GM19328 (cell line): ENCODE data around the gene RETREG2.

Experiments used
- ATAC-seq: cut with Tn5 transposase; IDR thresholded peaks from one replicate; pipeline ENCODE4 v1.9.1; 2021; ENCODE audit warnings: mild to moderate bottlenecking, moderate library complexity; ENCODE audit not compliant: unreplicated experiment

RETREG2 gene

DNA sequence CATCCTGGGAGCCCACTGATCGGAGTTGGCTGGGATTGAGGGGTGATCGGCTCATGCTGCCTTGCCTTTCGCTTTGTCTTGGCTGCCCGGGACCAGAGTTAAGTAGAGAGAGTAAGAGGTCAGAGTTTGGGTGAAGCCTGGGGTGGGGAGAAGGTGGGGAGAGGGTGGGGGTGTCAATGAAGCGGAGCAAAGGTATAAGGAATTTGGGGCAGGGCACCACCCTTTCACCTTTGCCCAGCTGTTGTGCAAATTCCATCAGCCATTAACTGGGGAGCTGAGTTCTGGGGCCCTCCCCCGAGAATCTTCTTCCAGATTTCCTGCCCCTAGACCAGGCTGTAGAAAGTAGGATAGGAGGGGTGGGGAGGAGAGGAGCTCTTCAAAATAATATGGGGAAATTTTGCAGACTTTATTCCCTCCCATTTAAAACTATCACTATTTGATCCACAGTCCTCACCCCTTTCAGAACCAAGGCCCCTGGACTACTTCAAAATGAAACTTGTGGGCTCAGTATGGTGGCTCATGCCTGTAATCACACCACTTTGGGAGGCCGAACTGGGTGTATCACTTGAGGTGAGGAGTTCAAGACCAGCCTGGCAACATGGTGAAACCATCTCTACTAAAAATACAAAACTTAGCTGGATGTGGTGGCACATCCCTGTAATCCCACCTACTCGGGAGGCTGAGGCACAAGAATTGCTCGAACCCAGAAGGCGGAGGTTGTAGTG lies 8.0 kb upstream of the RETREG2 start, which contains the start of gene SLC23A3:
Gene SLC23A3, minus strand, starts transcription at position 100 of the 725 bp plus-strand sequence. Its CDS starts 45 bp downstream, at position 55.
- no peak for ATAC-seq

DNA sequence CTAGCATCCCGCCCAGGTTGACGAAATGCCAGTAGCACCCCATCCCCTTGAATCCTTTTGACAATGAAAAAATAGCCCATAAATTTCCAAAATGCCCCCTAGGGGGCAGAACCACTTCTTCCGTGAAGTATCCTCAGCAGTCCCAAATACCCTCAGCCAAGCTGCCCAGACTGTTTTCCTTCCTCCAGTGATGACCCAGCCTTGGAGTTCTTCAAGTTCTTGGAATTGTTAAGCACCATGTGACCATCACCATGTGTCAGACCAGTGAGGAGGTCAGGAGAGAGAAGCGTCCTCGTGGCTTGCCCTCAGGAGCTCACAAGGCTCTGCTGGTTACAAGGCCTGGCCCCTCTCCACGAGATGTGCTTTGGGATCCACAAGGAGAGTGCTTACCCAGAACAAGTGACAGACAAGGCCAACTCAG lies 6.8 kb upstream of the RETREG2 start:
- ATAC-seq, result no peak

DNA sequence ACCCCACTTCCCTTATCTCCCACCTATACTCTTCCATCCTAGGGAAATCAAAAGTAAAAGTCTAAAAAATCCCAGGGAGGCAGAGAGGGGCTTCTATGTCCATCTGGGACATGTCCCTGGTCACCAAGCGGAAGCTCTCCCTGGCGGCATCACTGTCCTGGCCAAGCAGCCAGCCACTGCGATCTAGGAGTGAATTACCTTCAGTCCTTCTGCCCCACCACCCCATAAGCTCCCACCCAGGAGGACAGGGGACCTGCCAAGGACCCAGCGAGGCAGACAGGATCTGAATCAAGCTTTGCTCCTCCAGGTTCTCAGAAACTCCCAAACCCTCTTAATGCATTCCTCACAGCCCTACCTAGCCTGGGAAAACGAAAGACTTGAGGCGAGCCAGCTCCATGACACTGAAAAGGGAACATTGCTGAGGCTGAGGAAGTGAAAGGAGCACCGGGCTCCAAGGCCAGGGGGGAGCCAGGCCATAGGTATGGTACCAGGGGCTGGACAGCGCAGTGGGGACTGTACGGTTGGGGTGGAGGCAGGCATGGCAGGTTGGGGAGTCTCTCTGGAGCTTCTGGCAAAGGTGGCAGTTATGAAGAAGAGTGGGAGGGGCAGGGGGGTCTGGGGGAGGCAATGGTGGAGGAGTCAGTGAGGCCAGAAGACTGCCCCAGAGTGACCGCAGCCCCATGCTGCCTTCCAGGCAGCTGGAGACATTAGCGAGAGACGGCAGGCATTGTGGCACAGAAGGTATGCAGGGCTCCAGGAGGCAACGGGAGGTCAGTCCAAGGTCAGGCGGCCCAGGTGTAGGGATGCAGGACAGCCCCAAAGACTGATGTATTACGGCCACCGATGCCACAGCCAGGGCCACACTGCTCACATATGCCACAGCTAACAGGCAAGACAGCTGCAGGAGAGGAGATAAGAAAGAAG lies 5.6 kb upstream of the RETREG2 start:
- ATAC-seq, result no peak

DNA sequence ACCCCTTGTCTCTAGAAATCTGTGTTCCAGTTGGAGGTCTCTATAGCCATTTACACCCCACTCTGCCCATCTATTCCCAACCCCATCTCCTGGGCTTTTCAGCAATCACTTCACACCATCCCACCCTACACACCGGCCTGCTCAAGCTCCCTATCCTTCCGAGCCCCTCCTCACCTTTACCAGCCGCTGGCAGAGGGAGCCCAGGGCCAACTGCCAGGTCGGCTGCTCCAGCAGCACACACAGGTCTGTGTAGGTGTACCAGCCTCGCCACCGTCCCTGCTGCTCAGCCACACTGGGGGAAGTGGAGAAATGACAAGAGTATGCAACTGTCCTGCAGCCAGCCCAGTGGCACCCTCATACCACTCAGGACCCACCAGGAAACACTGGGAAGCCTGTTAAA lies 4.9 kb upstream of the RETREG2 start:
- ATAC-seq, result no peak

DNA sequence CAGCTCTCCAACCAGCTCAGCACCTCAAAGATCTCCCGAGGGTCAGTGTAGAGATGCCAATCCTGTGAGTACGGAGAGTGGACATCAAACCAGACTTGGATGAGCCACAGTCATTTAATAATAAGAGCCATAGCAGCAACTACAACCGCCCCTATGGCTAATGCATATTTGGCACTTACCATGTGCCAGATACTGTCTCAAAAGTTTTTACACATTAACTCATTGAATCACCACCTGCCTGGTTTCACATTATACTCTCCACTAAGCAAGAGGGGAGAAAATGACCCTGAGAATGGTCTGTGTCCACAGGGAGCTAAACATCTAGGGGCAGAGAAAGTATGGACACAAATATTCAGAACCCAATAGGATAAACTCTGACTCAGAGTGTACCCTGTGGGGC lies 3.9 kb upstream of the RETREG2 start:
- ATAC-seq, result no peak

DNA sequence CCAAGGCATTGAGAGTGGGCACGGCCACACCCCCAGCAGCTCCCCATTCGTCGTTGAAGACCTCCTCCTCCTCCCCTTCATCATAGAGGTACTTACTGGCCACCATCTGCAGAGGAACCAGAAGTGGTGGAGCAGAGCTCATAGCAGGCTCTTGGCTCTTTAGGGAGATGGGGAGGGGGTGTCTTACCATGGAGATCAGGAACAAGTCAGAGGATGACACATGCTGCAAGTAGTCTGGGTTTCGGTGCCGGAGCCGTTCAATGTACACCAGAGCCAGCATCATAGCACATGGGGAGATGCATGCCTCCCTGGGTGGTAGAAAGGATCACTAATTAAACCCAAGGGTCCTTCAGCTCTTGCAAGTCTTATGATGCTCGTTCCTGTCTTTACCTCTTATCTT lies 3.3 kb upstream of the RETREG2 start:
- ATAC-seq, result no peak

DNA sequence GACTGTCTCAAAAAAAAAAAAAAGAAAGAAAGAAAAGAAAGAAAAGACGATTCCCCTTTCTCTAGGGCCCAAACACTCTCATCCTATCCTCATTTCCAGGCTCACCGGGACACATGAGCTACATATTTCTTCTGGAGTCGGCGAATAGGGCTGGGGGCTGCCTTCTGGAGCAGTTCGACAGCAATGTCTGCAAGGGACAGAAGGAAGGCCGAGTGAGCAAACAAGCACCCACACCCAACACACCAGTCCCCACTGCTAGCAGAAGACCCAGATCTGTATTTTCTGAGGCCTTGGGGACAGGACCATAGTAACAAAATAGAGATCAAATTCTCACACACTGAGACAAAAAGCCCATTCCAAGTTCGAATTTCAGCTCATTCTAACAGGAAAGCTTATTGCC lies 2.6 kb upstream of the RETREG2 start:
- no peak for ATAC-seq

DNA sequence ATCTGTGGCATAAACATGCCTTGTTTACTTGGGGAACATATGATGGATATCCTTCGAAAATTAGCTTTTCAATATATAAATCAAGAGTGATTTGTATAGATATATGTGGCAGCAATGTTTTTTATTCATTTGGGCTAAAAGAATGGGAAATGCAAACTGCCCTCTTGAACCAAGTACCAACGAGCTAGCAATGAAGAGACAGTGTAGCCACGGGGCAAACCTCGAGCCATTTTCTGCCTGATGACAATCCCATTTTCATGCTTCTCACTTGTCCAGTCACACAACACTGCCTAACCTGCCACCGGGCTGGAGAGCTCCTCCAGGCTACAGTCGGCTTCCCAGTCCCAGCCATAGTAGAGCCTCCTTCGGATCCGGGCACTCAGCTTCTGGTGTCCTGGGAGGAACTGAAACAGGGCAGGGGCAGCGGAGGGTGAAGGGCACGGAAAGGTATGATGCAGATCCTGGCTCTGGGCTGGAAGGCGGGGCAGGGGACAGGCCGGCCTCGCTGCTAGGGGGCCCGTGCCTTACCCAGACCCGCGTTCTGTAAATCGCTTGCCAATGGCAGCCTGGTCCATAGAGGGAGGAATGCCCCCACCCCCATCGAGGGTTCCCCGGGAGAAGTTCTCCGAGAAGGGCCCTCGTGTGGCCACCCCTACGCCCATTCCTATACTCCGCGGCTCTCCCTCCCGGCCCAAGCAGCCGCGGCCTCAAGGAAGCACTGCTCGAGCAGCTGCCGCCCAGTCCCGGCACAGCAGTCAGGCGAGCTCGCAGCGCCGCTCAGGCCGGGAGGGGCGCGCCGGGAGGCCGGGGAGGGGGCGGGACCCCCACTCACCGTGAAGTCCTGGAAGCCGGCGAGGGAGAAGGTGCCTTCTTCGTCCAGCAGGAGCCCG lies 1.9 kb upstream of the RETREG2 start:
- peak; percentile 14 for ATAC-seq

DNA sequence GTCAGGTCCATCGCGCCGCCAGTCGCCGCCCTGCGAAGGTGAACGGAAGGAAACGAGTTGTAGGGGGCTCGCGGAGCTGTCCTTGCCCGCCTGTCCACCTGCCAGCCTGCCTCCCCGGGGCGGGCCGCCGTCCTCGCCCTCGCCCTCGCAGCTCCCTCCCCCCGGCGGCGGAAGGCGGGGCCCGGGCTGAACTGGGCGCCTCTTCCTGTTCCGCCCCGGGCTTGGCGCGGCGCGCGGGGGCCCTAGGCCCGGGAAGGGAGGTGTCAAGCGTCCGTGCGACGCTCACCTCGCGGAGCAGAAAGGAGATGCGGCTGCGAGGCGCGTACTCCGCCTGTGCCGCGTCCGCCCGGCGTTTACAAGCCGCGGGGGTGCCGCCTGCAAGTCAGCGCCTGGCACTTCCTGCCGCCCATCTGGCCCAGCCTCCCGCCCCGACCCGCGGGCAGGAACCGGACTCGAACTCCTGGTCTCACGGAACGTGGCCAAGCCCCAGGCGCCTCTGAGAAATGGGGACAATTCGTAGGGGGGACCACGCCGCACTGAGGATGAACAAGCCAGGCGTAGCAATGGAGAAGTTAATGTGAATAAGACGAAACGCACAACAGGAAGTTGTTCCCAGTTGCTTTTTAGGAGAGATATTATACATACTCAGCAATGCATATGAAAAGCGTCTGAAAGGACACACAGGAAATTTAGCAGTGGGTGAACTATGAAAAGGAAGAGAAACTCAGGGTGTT lies 1.1 kb upstream of the RETREG2 start, which contains the start of gene CNPPD1:
Gene CNPPD1, minus strand, starts transcription at position 108 of the 734 bp plus-strand sequence. Its CDS starts 97 bp downstream, at position 11.
- ATAC-seq, result peak; percentile 59

DNA sequence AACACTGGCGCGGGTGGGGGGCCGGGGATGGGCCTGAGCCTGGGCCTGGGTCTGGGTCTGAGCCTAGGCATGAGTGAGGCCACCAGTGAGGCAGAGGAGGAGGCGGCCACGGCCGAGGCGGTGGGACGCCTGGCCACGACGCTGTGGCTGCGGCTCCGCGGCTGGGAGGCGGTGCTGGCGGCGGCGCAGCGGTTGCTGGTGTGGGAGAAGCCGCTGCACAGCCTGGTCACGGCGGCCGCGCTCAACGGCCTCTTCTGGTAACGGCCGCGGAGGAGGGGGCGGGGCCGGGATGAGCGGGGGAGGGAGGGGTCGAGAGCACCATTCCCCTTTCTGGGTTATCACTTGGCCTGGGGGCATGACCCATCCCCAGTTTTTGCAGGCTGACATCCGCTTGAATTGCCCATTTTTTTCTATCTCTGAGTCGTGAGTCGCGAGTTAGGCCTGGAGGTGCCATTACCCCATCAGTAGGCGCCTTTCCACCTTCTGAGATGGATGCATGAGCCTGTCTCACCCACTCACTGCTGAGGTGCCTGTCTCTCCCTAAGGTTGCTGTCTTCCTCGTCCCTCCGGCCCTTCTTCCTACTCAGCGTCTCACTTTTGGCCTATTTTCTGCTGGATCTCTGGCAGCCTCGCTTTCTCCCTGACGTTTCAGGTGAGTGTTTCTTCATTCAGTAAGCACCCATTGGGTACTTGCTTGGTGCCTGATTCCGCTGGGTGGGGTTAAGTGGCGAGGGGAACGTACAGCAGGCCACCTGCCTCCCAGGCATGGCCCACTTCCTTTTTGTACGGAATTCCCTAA lies 501 bp downstream of the RETREG2 start:
- ATAC-seq, result peak; percentile 14

DNA sequence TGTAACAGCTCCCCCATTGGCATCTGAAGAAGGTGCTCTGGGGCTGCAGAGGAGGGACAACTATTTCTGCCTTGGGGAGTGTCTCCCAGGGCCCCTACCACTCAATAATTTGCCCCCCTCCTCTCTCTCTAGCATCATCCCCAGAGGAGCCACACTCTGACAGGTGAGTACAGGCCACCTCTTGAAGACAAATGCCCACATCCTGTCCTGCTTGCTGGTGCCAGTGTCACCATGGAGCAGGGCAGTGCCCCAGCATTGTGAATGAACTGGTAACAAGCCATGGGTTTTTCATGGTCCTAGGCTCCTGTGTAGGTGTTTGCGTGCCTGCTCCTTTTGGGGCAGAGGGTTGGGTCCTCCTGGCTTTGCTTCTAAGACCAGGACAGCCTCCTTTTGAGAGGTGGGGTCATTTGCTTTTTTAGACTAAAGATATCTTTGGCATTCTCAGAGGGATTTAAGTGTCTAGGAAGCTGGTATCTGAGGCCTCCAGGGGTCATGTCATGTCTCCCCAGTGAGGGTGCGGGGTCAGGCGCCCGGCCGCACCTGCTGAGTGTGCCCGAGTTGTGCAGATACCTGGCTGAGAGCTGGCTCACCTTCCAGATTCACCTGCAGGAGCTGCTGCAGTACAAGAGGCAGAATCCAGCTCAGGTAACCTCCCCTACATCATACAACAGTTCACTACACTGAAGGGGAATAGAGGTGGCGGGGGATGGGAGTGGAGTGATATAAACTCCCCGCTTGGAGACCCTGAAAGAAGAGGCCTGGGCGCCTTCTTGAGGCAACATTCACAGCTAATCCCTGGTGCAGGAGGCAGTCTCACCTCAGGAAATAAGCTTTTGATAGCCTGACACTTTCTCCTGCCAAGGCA lies 1.8 kb downstream of the RETREG2 start:
- ATAC-seq, result no peak

DNA sequence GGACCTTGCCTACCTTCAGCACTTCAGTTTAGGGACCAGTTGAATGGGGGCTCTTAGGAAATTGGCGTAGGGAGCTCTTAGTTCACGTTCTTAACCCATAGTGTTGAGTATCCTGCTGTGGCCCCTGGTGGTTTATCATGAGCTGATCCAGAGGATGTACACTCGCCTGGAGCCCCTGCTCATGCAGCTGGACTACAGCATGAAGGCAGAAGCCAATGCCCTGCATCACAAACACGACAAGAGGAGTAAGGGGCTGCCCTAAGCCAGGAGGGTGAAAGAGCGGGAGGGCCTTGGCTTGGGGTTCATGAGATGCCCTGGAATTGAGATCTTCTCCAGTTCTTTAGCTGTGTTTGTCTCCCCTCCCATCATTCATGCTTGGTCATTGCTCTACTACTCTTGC lies 2.9 kb downstream of the RETREG2 start:
- ATAC-seq, result no peak

DNA sequence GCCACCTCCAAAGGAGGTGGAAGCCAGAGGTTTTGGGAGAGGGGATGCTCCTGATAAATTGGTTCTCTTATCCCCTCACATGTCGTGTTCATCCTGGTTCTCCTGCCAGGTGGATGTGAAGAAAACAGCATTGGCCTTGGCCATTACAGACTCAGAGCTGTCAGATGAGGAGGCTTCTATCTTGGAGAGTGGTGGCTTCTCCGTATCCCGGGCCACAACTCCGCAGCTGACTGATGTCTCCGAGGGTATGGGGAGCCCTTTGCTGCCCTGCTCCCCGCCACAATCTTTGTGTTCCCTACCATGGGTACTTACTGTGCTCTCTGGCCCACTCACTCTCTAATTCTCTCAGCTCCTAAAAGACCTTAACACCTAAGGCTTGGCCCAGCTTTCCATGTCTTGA lies 3.5 kb downstream of the RETREG2 start:
- ATAC-seq, result no peak

DNA sequence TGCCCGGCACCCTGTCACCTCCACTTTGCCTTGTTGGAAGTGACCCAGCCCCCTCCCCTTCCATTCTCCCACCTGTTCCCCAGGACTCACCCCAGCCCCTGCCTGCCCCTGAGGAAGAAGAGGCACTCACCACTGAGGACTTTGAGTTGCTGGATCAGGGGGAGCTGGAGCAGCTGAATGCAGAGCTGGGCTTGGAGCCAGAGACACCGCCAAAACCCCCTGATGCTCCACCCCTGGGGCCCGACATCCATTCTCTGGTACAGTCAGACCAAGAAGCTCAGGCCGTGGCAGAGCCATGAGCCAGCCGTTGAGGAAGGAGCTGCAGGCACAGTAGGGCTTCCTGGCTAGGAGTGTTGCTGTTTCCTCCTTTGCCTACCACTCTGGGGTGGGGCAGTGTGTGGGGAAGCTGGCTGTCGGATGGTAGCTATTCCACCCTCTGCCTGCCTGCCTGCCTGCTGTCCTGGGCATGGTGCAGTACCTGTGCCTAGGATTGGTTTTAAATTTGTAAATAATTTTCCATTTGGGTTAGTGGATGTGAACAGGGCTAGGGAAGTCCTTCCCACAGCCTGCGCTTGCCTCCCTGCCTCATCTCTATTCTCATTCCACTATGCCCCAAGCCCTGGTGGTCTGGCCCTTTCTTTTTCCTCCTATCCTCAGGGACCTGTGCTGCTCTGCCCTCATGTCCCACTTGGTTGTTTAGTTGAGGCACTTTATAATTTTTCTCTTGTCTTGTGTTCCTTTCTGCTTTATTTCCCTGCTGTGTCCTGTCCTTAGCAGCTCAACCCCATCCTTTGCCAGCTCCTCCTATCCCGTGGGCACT lies 4.5 kb downstream of the RETREG2 start:
- no peak for ATAC-seq

DNA sequence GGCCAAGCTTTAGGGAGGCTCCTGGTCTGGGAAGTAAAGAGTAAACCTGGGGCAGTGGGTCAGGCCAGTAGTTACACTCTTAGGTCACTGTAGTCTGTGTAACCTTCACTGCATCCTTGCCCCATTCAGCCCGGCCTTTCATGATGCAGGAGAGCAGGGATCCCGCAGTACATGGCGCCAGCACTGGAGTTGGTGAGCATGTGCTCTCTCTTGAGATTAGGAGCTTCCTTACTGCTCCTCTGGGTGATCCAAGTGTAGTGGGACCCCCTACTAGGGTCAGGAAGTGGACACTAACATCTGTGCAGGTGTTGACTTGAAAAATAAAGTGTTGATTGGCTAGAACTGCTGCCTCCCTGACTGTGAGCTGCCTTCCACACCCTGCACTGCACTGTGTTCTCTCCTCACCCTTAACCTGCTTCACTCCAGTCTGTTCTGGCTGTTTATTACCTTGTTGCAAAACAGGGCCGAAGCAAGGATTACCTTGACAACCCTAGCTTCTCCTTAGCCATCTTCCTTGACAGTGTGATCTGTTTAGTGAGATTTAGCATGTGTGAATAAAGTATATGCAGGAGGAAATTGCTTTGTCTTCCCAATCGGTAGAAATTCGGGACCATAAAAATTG lies 5.2 kb downstream of the RETREG2 start:
- no peak for ATAC-seq

DNA sequence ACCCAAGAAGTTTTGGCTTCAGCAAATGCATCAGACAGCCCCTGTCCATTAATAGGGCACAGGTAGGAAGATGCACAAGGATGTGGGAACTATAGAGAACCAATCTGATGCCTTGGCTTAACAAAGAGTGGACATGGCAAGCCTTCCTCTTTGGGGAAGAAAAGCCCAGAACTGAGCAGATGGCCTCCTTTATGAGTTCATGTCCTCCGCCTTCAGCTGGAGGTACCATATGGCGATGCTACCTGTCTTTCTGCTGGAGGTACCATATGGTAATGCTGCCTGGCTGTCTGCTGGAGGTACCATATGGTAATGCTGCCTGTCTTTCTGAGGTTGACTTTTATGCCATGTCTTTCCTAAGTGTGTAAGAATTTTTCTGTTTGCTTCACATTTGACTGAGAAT lies 6.0 kb downstream of the RETREG2 start:
- ATAC-seq, result no peak
